Measurements from ENCODE around the gene RUNX3. TPM values are rescaled to one million over a fixed set of nuclear protein-coding genes. Genes with fewer than 3 reads are reported as not detected.

Gene RUNX3
- total and polyA plus RNA-seq, 2 of the 8 experiments (the other 6 are each of a cell fraction or from before 2014, with no cell fraction given), result 0.62 to 0.82 TPM

DNA sequence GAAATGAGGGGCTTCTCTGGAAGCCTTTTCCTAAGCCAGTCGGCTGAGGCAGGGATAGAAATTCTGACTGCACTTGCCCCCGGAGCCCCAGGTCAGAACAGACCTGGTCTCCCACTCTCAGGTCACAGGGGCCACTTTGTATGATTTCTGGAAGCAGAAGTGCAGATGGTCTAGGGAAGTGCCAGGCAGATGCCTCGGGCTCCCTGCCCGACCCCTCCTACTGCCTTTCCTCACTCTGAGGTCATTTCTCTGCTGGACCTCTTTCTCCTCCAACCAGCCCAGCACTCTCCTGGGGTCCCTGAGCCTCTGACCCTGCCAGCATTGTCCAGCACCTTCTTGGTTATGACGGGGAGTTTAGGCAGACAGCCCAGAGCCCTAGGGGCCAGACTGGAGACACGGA is 8.7 kb downstream of the RUNX3 start:
- FAIRE-seq, result no peak

More for the DNA sequence above, 8.7 kb downstream of the RUNX3 start:
- WGBS, 2 experiments (ENCODE audit: extremely low coverage in 1 of 2, insufficient coverage in 1 of 2, insufficient read length in 1 of 2, insufficient replicate concordance in 2 of 2, low coverage in 1 of 2, low lambda C conversion rate in 2 of 2, missing lambda C conversion rate in 1 of 2), result 83% methylated on average over 6 of the region's 6 CpGs; no CpG with 5 or more reads in 1 of the 2 experiments
- no peaks in the 10 kb centered on the region for H3K9me3 ChIP-seq (ENCODE audit: insufficient read depth in 2 of 2, low read depth in 1 of 2, low read length in 1 of 2)
- H3K79me1 ChIP-seq (ENCODE audit: low read depth, low read length), result no peaks in the 10 kb centered on the region
- H3K27ac ChIP-seq (ENCODE audit: low read depth, low read length), result no peak overlapping the region
- H2BK15ac ChIP-seq (ENCODE audit: low read length), result 0 out of 2 replicates have a peak overlapping the region, but pooled peaks have one; percentile 29
- no peak overlapping the region for H3K4me3 ChIP-seq (ENCODE audit: extremely low read depth in 1 of 4, insufficient read depth in 2 of 4, low read depth in 3 of 4, low read length in 4 of 4)
- no peak overlapping the region for H2AK5ac ChIP-seq (ENCODE audit: low read depth, low read length)
- H3K9ac ChIP-seq (replicated peaks in 1 of 4; ENCODE audit: extremely low read depth in 1 of 4, low read depth in 3 of 4, low read length in 3 of 4), result no peak overlapping the region
- H3K4me2 ChIP-seq (ENCODE audit: insufficient read depth in 1 of 2, low read depth in 2 of 2, low read length in 2 of 2), result no peak overlapping the region
- no peaks in the 10 kb centered on the region for H3K23me2 ChIP-seq (ENCODE audit: low read depth, low read length)
- no peak overlapping the region for H4K91ac ChIP-seq (replicated peaks; ENCODE audit: insufficient read length, low read length)
- no peak overlapping the region for H4K8ac ChIP-seq (ENCODE audit: extremely low read depth, insufficient read depth, low read length)
- no peak overlapping the region for H3K56ac ChIP-seq (replicated peaks; ENCODE audit: insufficient read length, low read depth, low read length)
- no peak overlapping the region for H3K18ac ChIP-seq (ENCODE audit: extremely low read depth, low read length)
- H3K23ac ChIP-seq (ENCODE audit: insufficient read length), result no peak overlapping the region
- CTCF ChIA-PET (ENCODE audit: partially characterized antibody), result interaction anchor here (0.7 to 1.5 kb wide), 5 partner anchors 9 to 228 kb away, joined by 3 read pairs; no protein-coding TSS in a partner anchor
- no peak overlapping the region for H3K14ac ChIP-seq (ENCODE audit: insufficient read length)
- no peak overlapping the region for H2BK12ac ChIP-seq (ENCODE audit: low read depth, low read length)
- H3K4ac ChIP-seq (replicated peaks; ENCODE audit: insufficient read length, low read depth, low read length), result no peak overlapping the region
- no peak overlapping the region for H2BK20ac ChIP-seq (ENCODE audit: low read length)
- POLR2A ChIA-PET (ENCODE audit: partially characterized antibody), result no interaction called here
- H2BK120ac ChIP-seq (replicated peaks; ENCODE audit: low read depth, low read length), result no peak overlapping the region
- H2AFZ ChIP-seq (ENCODE audit: low read length), result no peak overlapping the region
- TF ChIP-seq JUND (IDR thresholded peaks at IDR 0.05; ENCODE audit: low read length) (no peak), SIX5 (IDR thresholded peaks at IDR 0.05; ENCODE audit: low read depth, low read length) (no peak), GABPA (IDR thresholded peaks at IDR 0.05; ENCODE audit: borderline replicate concordance, insufficient read depth, low read length) (no peak), CHD1 (IDR thresholded peaks at IDR 0.05; ENCODE audit: low read depth, low read length) (no peak), GTF2F1 (IDR thresholded peaks at IDR 0.05; ENCODE audit: borderline replicate concordance, low read depth, low read length) (no peak), POLR2AphosphoS5 (IDR thresholded peaks at IDR 0.05; ENCODE audit: low read depth, low read length) (no peak), SIRT6 (IDR thresholded peaks at IDR 0.05; ENCODE audit: low read length) (no peak), RBBP5 (IDR thresholded peaks at IDR 0.05; ENCODE audit: borderline replicate concordance, low read depth, low read length) (no peak), EP300 (IDR thresholded peaks at IDR 0.05; ENCODE audit: borderline replicate concordance in 1 of 2, low read depth in 2 of 2, low read length in 2 of 2) (no peak), SRF (IDR thresholded peaks at IDR 0.05; ENCODE audit: low read depth, low read length) (no peak)
- no peaks in the 10 kb centered on the region for H3K36me3 ChIP-seq (ENCODE audit: control insufficient read depth in 2 of 4, insufficient read depth in 4 of 4, low read length in 3 of 4)
- H2BK5ac ChIP-seq (ENCODE audit: low read depth, low read length), result no peak overlapping the region
- no peak overlapping the region for H4K5ac ChIP-seq (ENCODE audit: insufficient read length, low read depth, low read length)
- H3K4me1 ChIP-seq (replicated peaks in 1 of 4; ENCODE audit: control insufficient read depth in 3 of 4, insufficient read depth in 4 of 4, low read length in 3 of 4), result peaks cover 0 to 10% (median 3%) of the 10 kb centered on the region in 4 experiments; a peak in 5 of 7 replicates
- no peaks in the 10 kb centered on the region for H4K20me1 ChIP-seq (replicated peaks in 1 of 2; ENCODE audit: control insufficient read depth in 1 of 2, insufficient read depth in 2 of 2, low read length in 2 of 2)
- no peak for DNase-seq (ENCODE audit: low read depth in 1 of 2, low spot score in 2 of 2)
- H3K79me2 ChIP-seq (ENCODE audit: control insufficient read depth in 1 of 2, insufficient read depth in 2 of 2, low read length in 2 of 2), result no peaks in the 10 kb centered on the region
- H3K27me3 ChIP-seq (replicated peaks in 1 of 4; ENCODE audit: control insufficient read depth in 3 of 4, extremely low read depth in 1 of 4, insufficient read depth in 3 of 4, low read length in 3 of 4), result peaks cover 5 to 21% (median 18%) of the 10 kb centered on the region in 4 experiments

All from H1 (cell line).